Activated CD4-positive, alpha-beta T cell treated with anti-CD3 and anti-CD28 coated beads for 4 hours (primary cell): ENCODE measurements around the gene UFM1.
"Not testable (repeated sequence)": the region's sequence is repeated elsewhere in the genome, so short reads cannot be mapped to it uniquely, and the experiment has no call there.

Source experiments
- DNase-seq, 2 donors: peaks; one replicate each; pipeline ENCODE4 v3.0.0-alpha.2; 2020

The UFM1 gene

DNA sequence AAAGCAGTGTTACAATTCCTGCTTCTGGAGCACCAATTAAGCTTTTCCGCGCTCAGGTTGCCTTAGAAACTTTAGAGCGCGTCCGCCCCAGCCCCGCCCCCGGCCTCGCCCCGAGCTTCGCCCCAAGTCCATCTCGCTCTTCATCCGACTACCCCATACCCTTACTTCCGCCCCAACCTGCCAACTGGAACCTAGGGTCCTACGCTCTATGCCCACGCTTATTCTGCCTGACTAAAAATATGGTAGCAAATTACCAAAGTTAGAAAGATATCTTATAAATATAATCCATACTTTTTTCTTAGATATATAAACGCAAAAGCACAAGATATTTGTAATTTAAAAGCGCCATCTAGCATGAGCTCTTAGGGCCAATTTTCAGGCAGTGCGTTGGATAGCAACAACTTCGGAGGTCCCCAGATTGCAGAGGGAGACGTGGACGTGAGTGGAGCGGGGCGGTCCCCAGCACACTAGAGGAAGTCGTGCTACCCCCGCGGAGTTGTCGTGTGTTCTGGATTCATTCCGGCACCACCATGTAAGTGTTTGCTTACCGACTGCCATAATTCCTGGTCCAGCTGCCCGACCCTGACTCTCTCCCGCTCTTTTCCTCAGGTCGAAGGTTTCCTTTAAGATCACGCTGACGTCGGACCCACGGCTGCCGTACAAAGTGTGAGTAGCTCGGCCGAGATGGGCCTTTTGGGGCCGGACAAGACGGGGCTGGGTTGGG is at the start of gene UFM1:
TSS of gene UFM1 (plus strand) at position 462 of the 724 bp plus-strand sequence. CDS start at position 531, 69 bp downstream.
- peak; percentile 85 to 87 for DNase-seq

DNA sequence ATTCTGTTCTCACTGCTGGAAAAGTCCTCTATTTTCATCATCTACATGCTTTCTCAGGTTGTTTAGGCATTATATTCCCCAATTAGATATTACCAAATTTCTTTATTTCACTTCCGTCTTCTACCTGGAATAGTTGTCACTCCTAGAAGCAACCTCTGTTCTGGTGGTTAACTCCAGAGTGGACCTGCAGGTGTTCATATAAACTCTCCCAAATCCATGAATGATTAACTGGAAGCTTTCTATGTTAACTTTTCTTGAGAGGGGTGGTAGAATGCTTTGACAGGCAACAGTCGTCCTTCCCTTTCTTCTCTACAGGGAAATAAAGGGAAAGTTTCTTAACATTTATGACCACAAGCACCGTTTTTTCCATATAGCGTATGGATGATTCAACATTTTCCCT is 48.4 kb upstream of the UFM1 start:
- DNase-seq: no peak

DNA sequence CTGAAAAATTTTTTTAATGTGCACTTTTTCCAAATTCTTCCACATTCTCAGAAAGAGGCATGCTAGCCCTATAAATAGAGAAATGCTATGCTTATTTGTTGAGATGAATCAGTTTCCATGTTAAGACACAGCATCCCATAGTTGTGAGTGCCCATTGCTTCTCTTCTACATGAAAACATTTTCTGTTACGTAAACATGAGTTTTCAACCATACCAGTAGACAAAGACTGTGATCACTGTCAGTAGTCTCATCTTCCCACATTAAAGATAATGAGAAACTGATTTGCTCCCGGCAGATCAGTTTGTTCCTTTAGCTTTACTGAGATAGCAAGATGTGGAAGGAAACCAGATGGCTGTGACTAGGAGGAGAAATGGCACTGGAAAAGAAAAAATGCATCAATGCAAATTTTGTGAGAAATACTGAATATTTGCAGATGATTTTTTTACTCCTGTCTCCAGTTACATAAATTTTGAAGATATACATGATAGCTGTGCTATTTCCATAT is 45.8 kb upstream of the UFM1 start:
- DNase-seq: no peak

DNA sequence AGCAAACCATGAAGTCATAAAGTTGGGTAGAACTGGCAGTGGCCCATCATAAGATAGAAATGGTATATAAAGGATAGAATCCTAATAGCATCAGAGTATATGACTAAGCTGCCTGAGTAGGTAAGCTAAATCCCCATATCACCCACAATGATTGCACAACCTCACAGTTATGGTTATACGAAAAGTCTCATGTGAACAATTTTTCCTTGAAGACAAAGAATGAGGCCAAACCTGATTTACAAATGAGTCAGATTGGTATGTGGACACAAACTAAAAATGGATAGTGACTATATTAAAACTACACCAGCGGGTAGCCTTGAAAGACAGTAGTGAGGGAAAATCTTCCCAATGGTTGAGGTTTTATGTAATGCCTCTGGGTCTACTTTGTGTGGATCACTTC is 40.9 kb upstream of the UFM1 start:
- DNase-seq: no peak

DNA sequence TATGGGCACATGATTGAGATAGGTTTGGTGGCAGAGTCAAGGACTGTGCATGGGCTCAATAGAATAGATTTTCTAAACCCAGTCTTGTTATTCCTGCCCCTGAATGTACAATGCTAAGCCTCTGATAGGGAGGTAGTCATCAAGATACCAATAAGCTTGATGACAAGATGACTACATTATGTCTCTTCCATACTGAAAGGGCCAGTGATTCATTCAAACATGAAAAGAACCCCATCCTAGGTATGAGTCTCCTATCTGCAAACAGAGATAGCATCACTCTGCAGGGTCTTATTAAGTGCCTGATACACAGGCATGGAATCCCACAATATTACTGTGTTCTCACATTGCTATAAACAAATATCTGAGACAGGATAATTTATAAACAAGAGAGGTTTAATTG is 40.3 kb upstream of the UFM1 start:
- no peak for DNase-seq

DNA sequence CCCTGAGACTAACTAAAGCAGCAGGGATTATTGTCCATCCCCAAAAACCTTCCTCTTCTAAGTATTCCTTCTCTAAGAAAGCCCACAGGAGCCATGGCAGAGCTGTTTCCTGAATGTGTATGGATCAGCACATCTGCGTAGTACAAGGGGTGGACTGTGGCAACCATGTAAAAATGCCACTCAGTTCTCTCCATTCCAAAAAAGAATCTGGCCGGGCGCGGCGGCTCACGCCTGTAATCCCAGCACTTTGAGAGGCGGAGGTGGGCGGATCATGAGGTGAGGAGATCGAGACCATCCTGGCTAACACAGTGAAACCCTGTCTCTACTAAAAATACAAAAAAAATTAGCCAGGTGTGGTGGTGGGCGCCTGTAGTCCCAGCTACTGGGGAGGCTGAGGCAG is 38.5 kb upstream of the UFM1 start:
- not testable (repeated sequence) for DNase-seq

DNA sequence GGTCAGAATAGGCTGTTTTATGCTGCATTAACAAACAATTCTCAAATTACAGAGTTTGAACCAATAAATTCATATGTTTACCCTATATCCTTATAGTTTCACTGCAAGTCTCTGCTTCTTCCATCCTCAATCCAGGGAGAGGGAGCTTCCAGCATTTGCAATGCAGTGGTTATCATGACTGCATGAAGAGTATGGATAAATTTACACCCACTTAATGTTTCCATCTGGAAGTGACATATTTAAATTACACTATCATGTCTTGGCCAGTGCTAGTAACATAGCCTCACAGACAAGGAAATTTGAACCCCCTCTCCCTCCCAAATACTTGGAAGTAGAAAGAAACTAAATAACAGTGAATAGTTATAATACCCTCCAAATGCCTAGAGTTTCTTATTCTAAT is 33.5 kb upstream of the UFM1 start:
- DNase-seq: no peak

DNA sequence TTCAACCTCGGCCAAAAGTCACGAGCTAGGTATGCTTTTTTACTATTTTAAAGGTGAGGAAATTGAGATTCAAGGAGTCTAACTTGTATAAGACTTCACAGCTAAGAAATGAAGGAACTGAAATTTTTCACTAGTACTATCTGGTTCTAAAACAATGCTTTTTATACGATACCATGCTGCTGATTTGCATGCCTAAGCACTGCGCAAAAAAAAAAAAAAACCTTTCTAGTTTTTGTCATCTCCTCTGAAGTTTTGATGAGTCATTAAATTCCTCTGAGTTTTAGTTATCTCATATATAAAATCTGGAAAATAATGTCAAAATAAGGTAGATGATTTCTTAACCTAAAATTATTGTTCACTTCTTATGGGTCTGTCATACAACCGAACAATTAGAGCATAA is 28.0 kb upstream of the UFM1 start:
- DNase-seq: no peak

DNA sequence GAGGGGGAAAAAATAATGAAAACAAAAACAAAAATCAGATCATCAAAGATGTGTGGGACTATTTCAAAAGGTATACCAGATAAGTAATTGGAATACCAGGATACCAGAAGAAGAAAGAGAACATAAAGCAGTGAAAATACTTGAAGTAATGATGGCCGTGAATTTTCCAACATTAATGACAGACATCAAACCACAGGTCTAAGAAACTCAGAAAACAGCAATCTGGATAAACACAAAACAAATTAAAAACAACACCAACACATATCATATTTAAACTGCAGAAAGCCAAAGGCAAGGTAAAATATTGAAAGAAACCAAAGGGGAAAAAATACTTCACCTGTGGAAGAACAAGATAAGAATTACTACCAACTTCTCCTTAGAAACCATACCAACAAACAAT is 24.2 kb upstream of the UFM1 start:
- DNase-seq: no peak

DNA sequence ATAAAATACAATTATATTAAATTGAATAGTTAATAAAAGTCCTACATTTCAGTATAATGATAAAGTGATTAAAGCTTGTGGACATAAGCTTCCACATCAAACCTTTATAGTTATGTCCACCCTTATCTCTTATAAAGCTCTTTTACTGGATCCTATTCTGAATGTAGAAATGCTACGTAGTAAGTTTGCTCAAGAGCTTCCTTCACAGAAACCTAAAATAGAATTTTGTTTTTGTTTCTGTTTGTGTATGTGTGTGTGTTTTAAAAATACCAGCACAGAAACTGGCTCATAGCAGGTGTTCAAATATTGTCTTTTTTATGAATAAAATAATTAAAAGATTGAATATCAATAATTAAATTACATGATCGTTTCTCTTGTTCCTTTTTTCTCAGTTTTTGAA is 21.0 kb upstream of the UFM1 start:
- DNase-seq: no peak

DNA sequence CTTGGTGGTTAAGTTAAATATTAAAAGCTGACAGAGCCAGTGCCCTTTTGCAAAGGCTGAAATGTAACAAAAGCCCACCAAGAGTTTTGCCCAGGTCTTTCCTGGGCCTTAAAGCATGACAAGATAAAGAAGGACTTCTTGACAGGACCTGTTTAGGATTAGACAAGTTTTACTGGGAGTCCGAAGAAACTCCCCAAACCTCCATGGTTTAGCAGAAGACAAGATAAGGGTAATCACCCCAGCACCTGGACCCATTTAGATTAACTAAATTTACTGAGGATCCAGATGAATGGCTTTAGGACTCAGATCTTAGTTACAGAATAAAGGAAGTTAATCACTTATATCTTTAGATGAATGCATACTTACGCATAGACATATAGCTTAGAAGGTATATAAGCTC is 14.8 kb upstream of the UFM1 start:
- no peak for DNase-seq

DNA sequence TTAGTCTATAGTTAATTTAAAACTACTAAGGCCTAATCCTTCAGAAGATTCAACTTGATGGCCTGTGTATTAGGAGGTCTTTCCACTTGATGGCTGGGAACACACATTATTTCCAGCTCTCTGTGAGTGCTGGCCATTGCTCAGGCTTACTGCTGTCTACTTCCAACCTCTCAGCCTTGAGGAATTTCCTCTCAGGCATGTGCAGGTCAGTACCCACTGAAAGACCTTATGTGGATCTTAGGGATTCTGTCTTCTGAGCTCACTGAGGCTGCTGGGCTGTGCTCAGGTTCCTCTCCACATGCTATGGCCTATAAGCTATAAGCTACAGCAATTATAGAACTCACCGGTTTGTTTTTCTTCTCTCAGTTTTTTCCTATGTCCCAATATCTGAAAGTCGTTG is 11.6 kb upstream of the UFM1 start:
- no peak for DNase-seq

DNA sequence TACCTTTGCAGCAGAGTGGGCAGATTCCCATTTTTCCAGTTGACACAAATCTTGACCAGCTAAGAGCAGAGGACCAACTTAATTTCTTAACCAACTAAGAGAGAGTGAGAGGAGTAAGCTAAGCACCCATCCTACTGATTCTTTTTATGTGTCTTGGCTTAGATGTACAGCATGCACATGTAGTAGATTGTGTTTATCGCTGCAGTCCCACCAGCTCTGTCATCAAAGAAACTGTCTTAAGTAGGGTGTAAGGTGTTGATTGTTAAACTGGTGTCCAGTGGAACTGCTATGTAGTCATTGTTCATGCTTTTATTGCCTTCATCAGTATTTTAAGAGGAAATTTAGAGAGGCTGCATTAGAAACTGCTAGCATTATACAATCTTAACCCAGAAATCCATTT is 9.0 kb upstream of the UFM1 start:
- no peak for DNase-seq

DNA sequence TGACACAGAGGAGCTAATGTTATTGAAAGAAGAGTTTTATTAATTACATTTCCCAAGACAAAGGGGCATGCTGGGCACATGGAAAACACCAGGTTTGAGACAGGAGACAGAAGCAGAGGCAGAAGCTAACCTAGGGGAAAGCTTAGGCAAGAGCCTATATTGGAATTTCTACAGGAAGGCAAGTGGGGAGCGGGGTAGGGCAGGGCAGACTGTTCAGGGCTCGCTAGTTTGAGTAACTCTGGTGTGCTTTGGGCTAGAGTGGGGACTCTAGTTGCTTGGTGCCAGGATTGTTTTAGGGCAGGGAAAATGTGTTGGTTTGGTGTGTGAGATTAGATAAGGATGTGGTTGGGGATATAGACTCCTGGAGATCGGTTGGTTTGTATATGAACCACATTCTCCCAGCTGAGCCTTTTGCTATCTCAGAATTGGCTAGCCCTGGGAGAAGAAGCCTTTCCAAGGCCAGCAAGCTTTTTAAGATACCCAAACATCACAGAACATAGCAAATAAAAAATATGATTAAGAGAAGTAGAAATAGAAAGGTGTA is 8.4 kb upstream of the UFM1 start:
- DNase-seq: no peak

DNA sequence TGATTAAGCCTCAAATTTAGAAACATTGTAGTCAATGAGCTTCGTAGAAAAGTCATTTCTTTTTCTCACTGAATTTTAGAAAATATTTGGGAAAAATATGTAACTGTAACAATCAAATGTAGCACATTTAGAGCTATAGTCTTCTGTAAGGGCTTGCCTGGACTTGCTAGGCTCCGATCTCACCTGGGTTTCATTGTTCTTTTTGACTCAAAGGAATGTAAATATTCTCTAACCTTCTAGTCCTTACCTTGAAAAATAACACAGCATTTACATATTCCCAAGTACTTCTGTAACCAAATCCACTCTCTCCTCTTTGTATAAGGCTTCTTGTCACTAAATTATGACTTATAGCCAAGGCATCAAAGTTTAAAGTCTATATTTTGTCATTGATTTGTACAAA is 2.9 kb upstream of the UFM1 start:
- no peak for DNase-seq

DNA sequence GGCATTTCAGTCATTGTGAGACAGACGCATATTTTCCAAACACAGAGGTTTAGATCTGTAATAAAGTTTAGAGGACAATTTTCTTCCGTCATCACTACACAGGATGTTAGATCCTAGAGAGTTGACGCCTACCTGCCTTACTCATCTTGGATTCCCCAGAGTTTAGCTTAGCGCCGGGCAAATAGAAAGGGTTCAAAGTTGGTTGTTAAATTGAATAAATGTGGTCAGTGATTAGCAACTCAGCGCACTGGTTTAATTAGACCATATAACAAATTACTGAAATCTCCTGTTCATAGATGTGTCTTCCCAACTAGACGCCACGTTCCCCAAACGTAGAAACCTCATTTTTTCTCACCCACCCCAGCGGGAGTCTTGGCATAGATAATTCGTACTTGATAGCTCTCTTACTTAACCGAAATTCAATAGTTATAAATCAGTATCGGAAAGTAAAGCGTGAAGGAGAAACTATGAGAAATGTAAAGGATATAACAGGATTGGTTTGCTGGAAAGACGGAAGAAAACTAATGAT is 726 bp upstream of the UFM1 start:
- peak; percentile 47 to 60 for DNase-seq

DNA sequence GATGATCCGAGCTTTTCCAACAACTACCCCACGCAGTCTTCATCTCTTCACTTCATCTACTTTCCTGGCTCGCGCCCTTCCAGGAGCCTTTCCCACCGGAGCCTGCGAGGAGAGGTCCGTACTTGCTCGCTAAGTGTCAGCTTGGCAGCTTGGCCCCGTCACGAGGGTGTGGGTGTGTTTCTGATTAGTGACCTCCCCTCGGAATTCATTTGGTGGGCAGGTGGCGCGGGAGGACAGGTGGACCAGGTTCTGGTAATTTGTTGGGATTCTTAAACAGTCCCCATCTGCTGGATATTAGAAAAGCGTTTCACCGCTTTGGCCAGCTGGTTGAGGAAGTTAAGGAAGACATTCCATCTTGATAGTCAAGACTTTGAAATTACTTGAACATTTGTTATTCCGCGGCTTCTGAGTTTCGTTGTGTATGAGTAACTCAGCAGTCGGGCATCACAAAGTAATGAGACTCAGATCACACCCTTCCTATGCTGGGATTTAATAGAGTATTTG is 515 bp downstream of the UFM1 start:
- peak; percentile 53 to 63 for DNase-seq

DNA sequence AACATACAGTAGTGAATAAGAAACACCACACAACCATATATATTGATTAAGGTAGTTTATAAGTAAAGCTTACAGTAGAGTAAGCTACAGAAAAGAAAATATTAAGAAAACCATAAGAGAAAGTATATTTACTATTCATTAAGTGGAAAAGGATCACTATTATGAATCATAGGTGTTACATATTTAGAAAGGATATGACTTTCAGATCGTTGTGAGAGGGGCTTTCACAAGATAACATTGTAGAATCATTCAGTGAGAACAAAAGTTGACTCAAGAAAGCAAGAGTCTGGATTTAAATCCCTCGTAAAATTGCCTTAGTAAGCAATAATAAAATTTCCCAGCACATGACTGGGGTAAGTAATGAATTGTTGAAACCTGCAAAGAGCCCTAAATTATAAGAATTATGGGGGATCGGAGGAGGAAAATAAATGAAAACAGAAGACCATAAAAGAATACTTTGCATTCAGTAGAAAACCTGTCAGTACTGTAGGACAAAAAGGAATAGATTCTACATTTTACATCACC is 6.0 kb downstream of the UFM1 start:
- DNase-seq: no peak

DNA sequence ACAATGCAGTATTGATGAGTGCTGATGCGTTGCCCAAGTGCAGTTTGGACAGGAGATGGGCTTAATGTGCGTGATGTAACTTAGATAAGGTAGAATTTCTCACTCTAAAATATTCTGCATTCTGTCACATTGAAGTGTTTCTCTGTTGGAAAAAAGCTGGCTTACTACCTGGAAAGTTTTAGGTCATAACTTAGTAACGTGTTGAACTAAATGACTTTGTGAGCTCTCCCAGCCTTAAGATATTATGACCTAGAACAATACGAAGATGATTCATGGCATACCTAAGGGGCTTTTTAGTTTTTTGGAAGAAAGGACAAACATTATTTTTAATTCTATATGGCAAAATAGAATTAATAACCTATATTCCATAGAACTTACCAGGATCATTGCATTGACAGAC is 9.0 kb downstream of the UFM1 start:
- no peak for DNase-seq

DNA sequence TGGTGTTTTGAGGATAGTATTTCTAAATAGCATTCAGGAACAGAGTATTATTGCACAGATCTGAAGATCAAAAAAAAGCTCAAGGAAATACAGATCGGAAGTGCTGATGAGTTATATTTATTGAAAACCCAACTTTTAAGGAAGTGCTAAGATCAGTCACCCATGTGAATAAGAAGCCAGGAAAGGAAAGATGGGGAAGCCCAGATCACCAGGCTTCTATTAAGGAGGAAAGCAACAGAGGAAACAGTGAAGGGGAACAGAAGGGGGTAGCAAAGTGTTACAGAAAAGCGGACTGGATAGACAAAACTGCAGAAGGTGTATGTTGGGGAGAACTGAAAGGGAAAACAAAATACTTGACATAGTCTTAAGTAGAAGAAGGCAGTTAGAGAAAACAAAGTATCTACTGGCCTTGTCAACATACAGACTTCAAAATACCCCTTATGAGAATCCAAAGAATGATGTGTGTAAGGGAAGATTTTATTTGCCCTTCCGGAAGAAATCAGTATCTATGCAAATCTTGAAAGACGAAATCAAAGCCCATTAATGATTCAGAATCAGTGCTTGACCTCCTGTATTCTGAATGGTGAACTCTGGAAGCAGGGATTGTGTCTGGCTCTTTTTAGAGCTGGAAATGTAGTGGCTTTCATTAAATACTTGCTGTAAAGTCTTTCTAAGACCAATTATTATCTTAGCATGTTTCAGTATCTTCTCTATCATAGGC is 12.1 kb downstream of the UFM1 start:
- DNase-seq: no peak

DNA sequence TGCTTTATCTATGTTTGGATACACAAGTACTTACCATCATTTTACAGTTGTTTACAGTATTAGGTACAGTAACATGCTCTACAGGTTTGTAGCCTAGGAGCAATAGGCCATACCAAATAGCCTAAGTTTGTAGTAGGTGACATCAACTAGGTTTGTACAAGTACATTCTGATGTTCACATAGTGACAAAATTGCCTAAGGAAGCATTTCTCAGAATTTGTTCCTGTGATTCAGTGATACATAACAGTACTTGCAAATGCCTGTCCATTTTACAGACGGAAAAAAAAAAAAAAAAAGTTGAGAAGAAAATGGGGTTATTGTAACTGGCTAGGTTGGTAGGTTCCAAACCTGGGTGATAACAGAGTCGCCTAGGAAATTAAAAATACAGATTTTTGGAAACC is 13.6 kb downstream of the UFM1 start:
- DNase-seq: no peak

DNA sequence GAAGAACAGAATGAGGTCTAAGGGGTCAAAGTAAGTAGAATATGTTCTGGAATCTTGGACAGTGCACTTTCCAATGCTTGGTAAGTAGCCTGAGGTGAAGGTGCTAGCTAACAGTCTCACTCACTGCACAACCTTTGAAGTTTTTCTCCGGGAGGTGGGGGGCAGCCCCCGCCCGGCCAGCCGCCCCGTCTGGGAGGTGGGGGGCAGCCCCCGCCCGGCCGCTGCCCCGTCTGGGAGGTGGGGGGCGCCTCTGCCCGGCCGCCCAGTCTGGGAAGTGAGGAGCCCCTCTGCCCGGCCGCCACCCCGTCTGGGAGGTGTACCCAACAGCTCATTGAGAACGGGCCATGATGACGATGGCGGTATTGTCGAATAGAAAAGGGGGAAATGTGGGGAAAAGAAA is 14.1 kb downstream of the UFM1 start:
- not testable (repeated sequence) for DNase-seq

DNA sequence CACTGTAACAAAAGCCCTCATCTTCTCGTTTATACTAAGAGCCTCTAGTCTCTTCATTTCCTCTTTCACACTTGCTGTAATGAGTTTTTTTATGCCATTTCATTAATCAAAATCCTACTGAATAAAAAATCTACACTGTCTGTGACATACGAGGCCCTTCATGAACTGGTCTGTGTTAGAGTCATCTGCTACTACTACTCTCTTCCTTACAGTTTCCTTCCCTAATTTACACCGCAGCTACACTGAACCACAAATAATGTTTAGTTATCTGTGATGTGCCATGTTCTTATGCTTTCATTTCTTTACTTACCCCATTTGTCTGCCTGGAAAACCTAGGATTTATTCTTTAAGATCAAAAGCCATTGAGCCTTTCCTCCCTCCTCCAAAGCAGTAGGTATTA is 16.0 kb downstream of the UFM1 start:
- no peak for DNase-seq
